Measurements from ENCODE around the gene PIP5K1B.

GRCh38 chr9:68706363-68707201, 1.5 kb downstream of the PIP5K1B start:
- TF ChIP-seq POLR2A (IDR thresholded peaks at IDR 0.05; ENCODE audit: low read depth, low read length) (no peak), EZH2 (IDR thresholded peaks at IDR 0.05; ENCODE audit: borderline replicate concordance, low read depth, low read length, severe bottlenecking) (no peak), CTCF (IDR thresholded peaks at IDR 0.05; ENCODE audit: extremely low read depth in 1 of 2, insufficient read depth in 1 of 2, low read depth in 1 of 2, low read length in 2 of 2) (no peak), MYC (IDR thresholded peaks at IDR 0.05; ENCODE audit: low read depth, low read length) (no peak), POLR2AphosphoS5 (IDR thresholded peaks at IDR 0.05; ENCODE audit: insufficient read depth, low read depth, low read length) (no peak), MAX (IDR thresholded peaks at IDR 0.05; ENCODE audit: insufficient read depth, insufficient read length) (no peak), JUN (IDR thresholded peaks at IDR 0.05; ENCODE audit: borderline replicate concordance, insufficient read depth, insufficient read length, low read depth) (no peak), FOS (IDR thresholded peaks at IDR 0.05; ENCODE audit: borderline replicate concordance, insufficient read depth, low read length) (no peak)
